Natural killer cell (primary cell): ENCODE measurements around the gene RAB29. TPM values are rescaled to one million over a fixed set of nuclear protein-coding genes. Genes with fewer than 3 reads are reported as not detected.

ENCODE experiments used
- ATAC-seq, 3 donors: fragments of 150-1000 bp in 2 of 3; fragments of 200-7000 bp in 1 of 3; cut with Tn5 transposase; 1 replicate in 1 of 3; 2 replicates in 2 of 3; pipeline ENCODE4 v1.10.0; 2021; ENCODE audit warnings: mild to moderate bottlenecking in 2 of 3, moderate library complexity in 2 of 3
- DNase-seq, 2 donors: peaks; one replicate each; pipeline versions ENCODE4 v3.0.0 to v3.0.0-alpha.2; 2013 to 2021; ENCODE audit warnings: mixed read lengths in 1 of 2
- H3K27ac ChIP-seq: one replicate; pipeline ENCODE4 v1.5.1; 2013; ENCODE audit warnings: mild to moderate bottlenecking, low read length
- H3K27me3 ChIP-seq: one replicate; pipeline ENCODE4 v1.6.1; 2013; ENCODE audit warnings: low read length; ENCODE audit not compliant: control insufficient read depth, insufficient read depth
- H3K36me3 ChIP-seq: one replicate; pipeline ENCODE4 v1.6.1; 2013; ENCODE audit warnings: low read length; ENCODE audit not compliant: control insufficient read depth, insufficient read depth
- H3K4me1 ChIP-seq: one replicate; pipeline ENCODE4 v1.6.1; 2013; ENCODE audit warnings: low read length; ENCODE audit not compliant: control insufficient read depth, insufficient read depth
- H3K4me3 ChIP-seq: one replicate; pipeline ENCODE4 v1.5.1; 2013; ENCODE audit warnings: low read length
- H3K9me3 ChIP-seq: one replicate; pipeline ENCODE4 v1.6.1; 2013; ENCODE audit warnings: low read length; ENCODE audit not compliant: control insufficient read depth, insufficient read depth
- H3K27ac Mint-ChIP-seq, 2 donors: one replicate each; pipeline ENCODE4 v1.8.0; 2022; ENCODE audit warnings: mild to moderate bottlenecking in 2 of 2, mixed read lengths in 2 of 2, moderate library complexity in 1 of 2
- H3K27me3 Mint-ChIP-seq, 2 donors: one replicate each; pipeline ENCODE4 v1.8.0; 2022; ENCODE audit warnings: low read depth in 2 of 2, mixed read lengths in 2 of 2
- H3K36me3 Mint-ChIP-seq: one replicate; pipeline ENCODE4 v1.8.0; 2022; ENCODE audit warnings: mixed read lengths
- H3K4me1 Mint-ChIP-seq, 2 donors: one replicate each; pipeline ENCODE4 v1.8.0; 2022; ENCODE audit warnings: mixed read lengths in 2 of 2
- H3K4me3 Mint-ChIP-seq: one replicate; pipeline ENCODE4 v1.8.0; 2022; ENCODE audit warnings: mild to moderate bottlenecking, moderate library complexity, mixed read lengths
- H3K9me3 Mint-ChIP-seq, 2 donors: one replicate each; pipeline ENCODE4 v1.8.0; 2022; ENCODE audit warnings: mixed read lengths in 2 of 2
- WGBS: methylation state at CpG from one replicate; pipeline ENCODE4 v1.1.7; 2013; ENCODE audit warnings: missing lambda C conversion rate; ENCODE audit not compliant: insufficient coverage; 5-methylcytosine and 5-hydroxymethylcytosine counted together
- intact Hi-C: fragments of 100-400 bp; cut with micrococcal nuclease; formaldehyde crosslinking; loops from one replicate; pipeline ENCODE4 v1.14.2; 2022
- total RNA-seq, 4 donors: library from RNA; stranded (reverse); fragments of 120-200 nt in 1 of 4; gene quantifications; one replicate each; pipeline versions ENCODE4 v1.2.3 to v1.2.4, GENCODE V29; 2013 to 2022
- TF ChIP-seq, protein P1 (sequence below): fragments of 200-600 bp; IDR thresholded peaks from one replicate; pipeline ENCODE4 v1.8.0; 2022; ENCODE audit warnings: antibody characterized with exemption

The RAB29 gene
- total RNA-seq, 3 donors from 2014 or later (not counting 1 experiment from before 2014, with no cell fraction given), result 69.0 to 120 (median 95.1) TPM

DNA sequence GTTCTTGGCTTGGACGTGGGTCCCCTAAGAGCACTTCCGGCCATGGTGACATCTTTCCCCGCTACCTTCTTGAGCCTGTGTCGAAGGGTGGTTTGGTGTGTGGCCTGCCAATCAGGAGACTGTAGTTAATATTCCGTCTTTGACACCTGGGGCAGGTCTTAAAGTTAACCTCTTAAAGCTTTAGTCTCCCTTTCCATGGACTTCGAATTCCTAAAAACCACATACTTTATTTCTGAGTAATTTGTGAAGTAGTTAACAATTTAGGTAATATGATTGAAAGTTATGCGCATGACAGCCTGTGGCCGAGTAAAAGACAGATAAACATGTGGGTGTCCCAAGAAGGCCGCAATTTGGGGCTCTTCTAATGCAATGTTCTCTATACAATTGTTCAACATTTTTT lies 10.2 kb upstream of the RAB29 start:
- Mint-ChIP-seq H3K4me1 (peaks cover 0 to 5% of the 10 kb centered on the region in 2 donors), H3K9me3 (no peaks in the 10 kb centered on the region), H3K4me3 (no peak overlapping the region), H3K36me3 (peaks cover 11% of the 10 kb centered on the region), H3K27ac (no peak overlapping the region), H3K27me3 (no peaks in the 10 kb centered on the region)
- intact Hi-C loops, result no loop called here
- no peak overlapping the region for H3K4me3 ChIP-seq
- 94% methylated on average over 7 of the region's 9 CpGs for WGBS
- no peak for DNase-seq
- H3K9me3 ChIP-seq, result no peaks in the 10 kb centered on the region
- H3K27ac ChIP-seq, result no peak overlapping the region
- H3K36me3 ChIP-seq, result peaks cover 3% of the 10 kb centered on the region
- TF ChIP-seq, protein P1, sequence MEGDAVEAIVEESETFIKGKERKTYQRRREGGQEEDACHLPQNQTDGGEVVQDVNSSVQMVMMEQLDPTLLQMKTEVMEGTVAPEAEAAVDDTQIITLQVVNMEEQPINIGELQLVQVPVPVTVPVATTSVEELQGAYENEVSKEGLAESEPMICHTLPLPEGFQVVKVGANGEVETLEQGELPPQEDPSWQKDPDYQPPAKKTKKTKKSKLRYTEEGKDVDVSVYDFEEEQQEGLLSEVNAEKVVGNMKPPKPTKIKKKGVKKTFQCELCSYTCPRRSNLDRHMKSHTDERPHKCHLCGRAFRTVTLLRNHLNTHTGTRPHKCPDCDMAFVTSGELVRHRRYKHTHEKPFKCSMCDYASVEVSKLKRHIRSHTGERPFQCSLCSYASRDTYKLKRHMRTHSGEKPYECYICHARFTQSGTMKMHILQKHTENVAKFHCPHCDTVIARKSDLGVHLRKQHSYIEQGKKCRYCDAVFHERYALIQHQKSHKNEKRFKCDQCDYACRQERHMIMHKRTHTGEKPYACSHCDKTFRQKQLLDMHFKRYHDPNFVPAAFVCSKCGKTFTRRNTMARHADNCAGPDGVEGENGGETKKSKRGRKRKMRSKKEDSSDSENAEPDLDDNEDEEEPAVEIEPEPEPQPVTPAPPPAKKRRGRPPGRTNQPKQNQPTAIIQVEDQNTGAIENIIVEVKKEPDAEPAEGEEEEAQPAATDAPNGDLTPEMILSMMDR, result no peak
- no peak for ATAC-seq
- no peaks in the 10 kb centered on the region for H3K27me3 ChIP-seq
- H3K4me1 ChIP-seq, result no peaks in the 10 kb centered on the region

DNA sequence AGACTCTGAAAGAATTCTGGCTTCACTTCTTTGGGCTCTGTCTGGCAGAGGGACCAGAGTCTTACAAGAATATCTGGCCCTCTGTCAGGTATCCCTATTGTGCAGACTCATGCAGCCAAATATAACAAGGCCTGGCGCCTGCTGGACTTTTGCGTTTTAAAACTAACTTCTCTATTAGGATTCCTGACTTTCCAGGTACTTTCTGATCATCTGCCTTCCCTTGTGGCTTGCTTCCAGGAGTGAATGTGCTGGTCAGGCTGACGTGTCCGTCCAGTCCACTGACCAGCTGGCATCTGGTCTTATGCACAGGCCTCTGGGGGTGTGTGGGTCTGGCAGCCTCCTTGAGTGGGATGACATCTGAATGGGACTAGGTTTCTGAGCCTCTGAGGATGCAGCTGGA lies 8.6 kb upstream of the RAB29 start:
- H3K4me1 Mint-ChIP-seq, result peaks cover 0 to 5% of the 10 kb centered on the region in 2 donors
- H3K4me3 ChIP-seq, result no peak overlapping the region
- no peaks in the 10 kb centered on the region for H3K27me3 Mint-ChIP-seq
- H3K9me3 ChIP-seq, result no peaks in the 10 kb centered on the region
- H3K27ac ChIP-seq, result no peak overlapping the region
- no peaks in the 10 kb centered on the region for H3K36me3 Mint-ChIP-seq
- no peak for ATAC-seq
- no peaks in the 10 kb centered on the region for H3K4me1 ChIP-seq
- no peaks in the 10 kb centered on the region for H3K27me3 ChIP-seq
- no peaks in the 10 kb centered on the region for H3K36me3 ChIP-seq
- TF ChIP-seq, protein P1, result no peak
- no peak overlapping the region for H3K4me3 Mint-ChIP-seq
- no peak overlapping the region for H3K27ac Mint-ChIP-seq
- 97% methylated on average over 4 of the region's 4 CpGs for WGBS
- intact Hi-C loops, result no loop called here
- H3K9me3 Mint-ChIP-seq, result no peaks in the 10 kb centered on the region
- no peak for DNase-seq

DNA sequence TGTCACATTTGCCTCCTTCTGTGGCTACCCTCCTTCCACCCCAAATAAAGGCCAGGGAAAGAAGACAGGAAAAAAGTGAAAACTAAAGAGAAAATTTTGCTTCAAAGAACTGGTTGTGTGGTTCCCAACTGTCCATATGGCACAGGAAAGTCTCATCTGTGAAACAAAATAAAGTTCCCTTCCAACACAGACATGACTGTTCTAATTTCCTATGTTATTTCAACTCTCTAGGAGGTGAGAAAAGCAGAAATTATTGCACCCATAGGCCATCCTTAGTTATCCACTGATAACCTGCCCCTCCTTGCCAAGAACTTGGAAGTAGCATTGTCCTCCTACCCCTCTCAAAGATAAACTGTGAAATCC lies 8.1 kb upstream of the RAB29 start:
- Mint-ChIP-seq H3K36me3 (no peaks in the 10 kb centered on the region), H3K9me3 (no peaks in the 10 kb centered on the region), H3K27me3 (no peaks in the 10 kb centered on the region), H3K4me1 (peaks cover 0 to 5% of the 10 kb centered on the region in 2 donors), H3K27ac (no peak overlapping the region), H3K4me3 (no peak overlapping the region)
- H3K36me3 ChIP-seq, result no peaks in the 10 kb centered on the region
- no peak overlapping the region for H3K4me3 ChIP-seq
- intact Hi-C loops, result no loop called here
- H3K9me3 ChIP-seq, result no peaks in the 10 kb centered on the region
- no peak overlapping the region for H3K27ac ChIP-seq
- DNase-seq, result no peak
- no peaks in the 10 kb centered on the region for H3K4me1 ChIP-seq
- no peak for ATAC-seq
- no peaks in the 10 kb centered on the region for H3K27me3 ChIP-seq
- TF ChIP-seq, protein P1, result no peak

DNA sequence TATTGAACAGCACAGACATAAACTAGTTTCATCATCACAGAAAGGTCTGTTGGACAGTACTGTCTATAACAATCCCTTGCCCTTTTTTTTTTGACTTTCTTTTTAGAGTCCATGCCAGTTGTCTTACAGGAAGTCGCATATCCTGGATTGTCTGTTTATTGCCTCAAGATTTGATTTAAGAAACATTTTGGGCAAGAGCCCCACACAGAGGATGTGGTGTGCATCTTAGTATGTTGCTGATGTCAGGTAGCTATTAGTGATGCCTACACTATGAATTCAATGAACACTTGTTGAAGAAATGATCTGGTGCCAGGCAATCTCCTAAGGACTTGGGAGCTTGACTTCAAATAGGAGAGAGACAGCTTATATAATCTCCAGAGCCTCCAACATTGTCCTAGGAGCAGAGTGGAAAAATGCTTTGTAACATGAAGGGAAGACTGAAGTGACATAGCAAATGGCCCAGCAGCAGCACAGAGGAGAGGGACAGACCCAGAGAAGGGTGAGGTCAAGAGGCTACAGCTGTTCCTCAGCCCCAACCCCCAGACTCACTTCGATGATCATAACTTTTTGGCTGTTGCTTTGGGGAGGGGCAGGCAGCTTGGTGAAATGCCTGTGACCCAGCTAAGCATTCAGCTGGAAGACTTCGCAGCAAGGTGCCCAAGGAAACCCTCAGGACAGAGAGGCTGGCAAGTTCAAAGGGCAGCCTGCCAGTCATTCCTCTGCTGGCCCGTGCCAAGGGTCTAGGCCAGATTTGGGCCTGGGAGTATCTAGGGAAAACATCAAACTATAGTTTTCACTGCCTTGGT lies 7.5 kb upstream of the RAB29 start:
- H3K9me3 Mint-ChIP-seq, result no peaks in the 10 kb centered on the region
- H3K9me3 ChIP-seq, result no peaks in the 10 kb centered on the region
- no peaks in the 10 kb centered on the region for H3K36me3 Mint-ChIP-seq
- TF ChIP-seq, protein P1, result no peak
- no peaks in the 10 kb centered on the region for H3K36me3 ChIP-seq
- no peaks in the 10 kb centered on the region for H3K27me3 ChIP-seq
- ATAC-seq (peak in 2 of 3 donors; percentile 30 to 38), DNase-seq (peak in 1 of 2 donors; percentile 43)
- H3K4me3 Mint-ChIP-seq, result no peak overlapping the region
- H3K27ac Mint-ChIP-seq, result no peak overlapping the region
- no peak overlapping the region for H3K27ac ChIP-seq
- H3K4me1 ChIP-seq, result no peaks in the 10 kb centered on the region
- H3K4me3 ChIP-seq, result no peak overlapping the region
- intact Hi-C loops, result no loop called here
- no peaks in the 10 kb centered on the region for H3K27me3 Mint-ChIP-seq
- 70% methylated on average over 4 of the region's 4 CpGs for WGBS
- peaks cover 0 to 10% of the 10 kb centered on the region in 2 donors for H3K4me1 Mint-ChIP-seq
